ENCODE results near the gene ARRDC4. TPM values are rescaled to one million over a fixed set of nuclear protein-coding genes. Genes with fewer than 3 reads are reported as not detected.

The ARRDC4 gene
- total RNA-seq, 1 experiment from 2014 or later, result 8.7 TPM

GRCh38 chr15:98000249-98001203 lies 40.0 kb downstream of the ARRDC4 start:
- no peaks in the 10 kb centered on the region for H3K4me1 ChIP-seq (ENCODE audit: insufficient read depth, low read length)
- no peak overlapping the region for H3K56ac ChIP-seq (ENCODE audit: insufficient read length, low read depth, low read length)
- TF ChIP-seq CTCF (conservative IDR thresholded peaks at IDR 0.05), result no peak
- peak overlapping the region; percentile 43 for H4K8ac ChIP-seq (replicated peaks; ENCODE audit: insufficient read length, low read depth, low read length)
- H2AFZ ChIP-seq (ENCODE audit: low read length), result no peak overlapping the region
- H3K4me3 Mint-ChIP-seq, result no peak overlapping the region
- H3K27ac ChIP-seq (ENCODE audit: insufficient read length, low read depth, low read length), result no peak overlapping the region
- H2BK12ac ChIP-seq (ENCODE audit: insufficient read length, low read depth, low read length), result no peak overlapping the region
- H2BK15ac ChIP-seq (ENCODE audit: low read depth, low read length), result no peak overlapping the region
- 100% methylated on average over 3 of the region's 11 CpGs for WGBS (ENCODE audit: extremely low coverage, insufficient read length, low lambda C conversion rate)
- H3K79me2 ChIP-seq (ENCODE audit: insufficient read depth, low read length), result no peaks in the 10 kb centered on the region
- H3K27me3 ChIP-seq (ENCODE audit: insufficient read depth, low read length), result no peaks in the 10 kb centered on the region
- H3K4ac ChIP-seq (ENCODE audit: low read depth, low read length), result no peak overlapping the region
- no peaks in the 10 kb centered on the region for H3K23me2 ChIP-seq (ENCODE audit: insufficient read length, low read depth, low read length, poor library complexity, severe bottlenecking)
- H3K27me3 Mint-ChIP-seq (ENCODE audit: low read depth), result no peaks in the 10 kb centered on the region
- no peak for DNase-seq
- no peak overlapping the region for H3K14ac ChIP-seq (ENCODE audit: insufficient read depth, low read length)
- H2BK5ac ChIP-seq (ENCODE audit: insufficient read length, low read length), result no peak overlapping the region
- no peak overlapping the region for H3K9ac ChIP-seq (ENCODE audit: extremely low read depth, insufficient read length, low read length)
- no peaks in the 10 kb centered on the region for H3K9me3 Mint-ChIP-seq
- no peaks in the 10 kb centered on the region; a peak in 1 of 7 replicates for H3K36me3 Mint-ChIP-seq (ENCODE audit: insufficient read depth in 1 of 3, low read depth in 3 of 3)
- no peak overlapping the region for H2AK5ac ChIP-seq (ENCODE audit: insufficient read length, low read length)
- H3K4me1 Mint-ChIP-seq, result peaks cover 0 to 6% of the 10 kb centered on the region in 2 experiments; a peak in 3 of 4 replicates
- H3K79me1 ChIP-seq (ENCODE audit: insufficient read depth, low read depth, low read length, poor library complexity, severe bottlenecking), result no peaks in the 10 kb centered on the region
- H2BK120ac ChIP-seq (ENCODE audit: low read depth, low read length, poor library complexity, severe bottlenecking), result no peak overlapping the region
- no peak overlapping the region for H3K4me2 ChIP-seq (ENCODE audit: insufficient read depth, insufficient read length, low read length)
- H4K20me1 ChIP-seq (ENCODE audit: control insufficient read depth, insufficient read depth, insufficient read length), result peaks cover 2% of the 10 kb centered on the region
- H3K9me3 ChIP-seq (ENCODE audit: control insufficient read depth, low read depth, low read length), result no peaks in the 10 kb centered on the region
- no peak overlapping the region for H3T11ph ChIP-seq (ENCODE audit: low read length)
- H4K91ac ChIP-seq (ENCODE audit: insufficient read length, low read depth, low read length), result no peak overlapping the region
- H4K5ac ChIP-seq (ENCODE audit: insufficient read length, low read depth, low read length), result no peak overlapping the region
- H2BK20ac ChIP-seq (ENCODE audit: low read depth, low read length, poor library complexity, severe bottlenecking), result no peak overlapping the region
- H3K18ac ChIP-seq (ENCODE audit: insufficient read length, low read depth, low read length), result no peak overlapping the region
- no peak overlapping the region for H3K27ac Mint-ChIP-seq
- H3K23ac ChIP-seq (ENCODE audit: insufficient read length, low read depth, low read length), result no peak overlapping the region
